ENCODE measurements around the gene HAUS2. TPM values are rescaled to one million over a fixed set of nuclear protein-coding genes. Genes with fewer than 3 reads are reported as not detected.

The HAUS2 gene
- total RNA-seq, 1 donor from 2014 or later, result 17.1 TPM

- TF ChIP-seq CTCF (IDR thresholded peaks at IDR 0.05), result no peak
These were observed 63.8 kb downstream of the HAUS2 start for GRCh38 chr15:42612367-42612912.

GRCh38 chr15:42616107-42616506, 67.5 kb downstream of the HAUS2 start:
- Histone ChIP-seq H3K27me3 (no peaks in the 10 kb centered on the region), H3K36me3 (no peaks in the 10 kb centered on the region), H3K4me3 (no peak overlapping the region), H3K27ac (no peak overlapping the region), H3K9me3 (no peaks in the 10 kb centered on the region), H3K4me1 (no peaks in the 10 kb centered on the region)
- intact Hi-C loops (cut with DNase I), result no loop called here
- DNase-seq (no peak), ATAC-seq (no peak)
- no peak for TF ChIP-seq CTCF (IDR thresholded peaks at IDR 0.05)

More at GRCh38 chr15:42612367-42612912, 63.8 kb downstream of the HAUS2 start:
- Histone ChIP-seq H3K4me3 (no peak overlapping the region), H3K36me3 (no peaks in the 10 kb centered on the region), H3K27me3 (no peaks in the 10 kb centered on the region), H3K9me3 (no peaks in the 10 kb centered on the region), H3K27ac (no peak overlapping the region), H3K4me1 (peaks cover 19% of the 10 kb centered on the region)
- intact Hi-C loops (cut with DNase I), result no loop called here
- DNase-seq (no peak), ATAC-seq (peak; percentile 27)

Other genes with a start within 250 kb of the HAUS2 start
- gene CAPN3, start 189.3 kb upstream of the HAUS2 start, total RNA-seq, result 45.4 TPM
- gene ZNF106, start 57.7 kb upstream of the HAUS2 start, total RNA-seq, result 118 TPM
- gene SNAP23, start 53.2 kb upstream of the HAUS2 start, total RNA-seq, result 81.9 TPM
- gene LRRC57, start within 50 bp of the HAUS2 start, total RNA-seq, result 25.9 TPM
- 15.4 TPM for gene STARD9, start 26.8 kb downstream of the HAUS2 start, total RNA-seq
- 13.5 TPM for gene CDAN1, start 188.3 kb downstream of the HAUS2 start, total RNA-seq

Measured in upper lobe of right lung (tissue), 1 donor.